Measurements from ENCODE around the gene CATSPER3. TPM values are rescaled to one million over a fixed set of nuclear protein-coding genes. Genes with fewer than 3 reads are reported as not detected.

Gene CATSPER3
- total RNA-seq, result under 1 TPM; 0.45 to 0.53 TPM

- intact Hi-C loops (cut with micrococcal nuclease), result no loop called here
- Mint-ChIP-seq H3K27ac (no peak within 1 kb of the TSS), H3K4me3 (no peak within 1 kb of the TSS), H3K36me3 (peaks cover 10% of the 10 kb centered on the region), H3K4me1 (ENCODE audit: low read depth) (peaks cover 27% of the 10 kb centered on the region), H3K9me3 (no peaks in the 10 kb centered on the region), H3K27me3 (no peaks in the 10 kb centered on the region)
- no peak for DNase-seq
- CTCF ChIA-PET, result no interaction called here
- POLR2A ChIA-PET, result no interaction called here
These were observed at the start of gene CATSPER3 for GRCh38 chr5:134967607-134968006. CATSPER3 (plus strand) TSS chr5:134967907; CDS start chr5:134967992, 85 bp downstream.

- no peaks in the 10 kb centered on the region for H3K27me3 Mint-ChIP-seq
- H3K9me3 Mint-ChIP-seq, result no peaks in the 10 kb centered on the region
- POLR2A ChIA-PET, result interaction anchor here (1.7 to 5.1 kb wide), 2 partner anchors 14 to 181 kb away, joined by 4 to 31 read pairs; partner anchors contain the start of genes CAMLG and PCBD2
- intact Hi-C loops (cut with micrococcal nuclease), result no loop called here
- peaks cover 21% of the 10 kb centered on the region for H3K36me3 Mint-ChIP-seq
- DNase-seq, result no peak
- H3K4me3 Mint-ChIP-seq, result no peak overlapping the region
- CTCF ChIA-PET, result interaction anchor here (5.3 kb wide), 1 partner anchor 14 kb away, joined by 25 read pairs; the partner anchor contains the start of gene PCBD2
- H3K4me1 Mint-ChIP-seq (ENCODE audit: low read depth), result peaks cover 31% of the 10 kb centered on the region
- no peak overlapping the region for H3K27ac Mint-ChIP-seq
These were observed 48.8 kb upstream of the CATSPER3 start for GRCh38 chr5:134918861-134919260.

DNA sequence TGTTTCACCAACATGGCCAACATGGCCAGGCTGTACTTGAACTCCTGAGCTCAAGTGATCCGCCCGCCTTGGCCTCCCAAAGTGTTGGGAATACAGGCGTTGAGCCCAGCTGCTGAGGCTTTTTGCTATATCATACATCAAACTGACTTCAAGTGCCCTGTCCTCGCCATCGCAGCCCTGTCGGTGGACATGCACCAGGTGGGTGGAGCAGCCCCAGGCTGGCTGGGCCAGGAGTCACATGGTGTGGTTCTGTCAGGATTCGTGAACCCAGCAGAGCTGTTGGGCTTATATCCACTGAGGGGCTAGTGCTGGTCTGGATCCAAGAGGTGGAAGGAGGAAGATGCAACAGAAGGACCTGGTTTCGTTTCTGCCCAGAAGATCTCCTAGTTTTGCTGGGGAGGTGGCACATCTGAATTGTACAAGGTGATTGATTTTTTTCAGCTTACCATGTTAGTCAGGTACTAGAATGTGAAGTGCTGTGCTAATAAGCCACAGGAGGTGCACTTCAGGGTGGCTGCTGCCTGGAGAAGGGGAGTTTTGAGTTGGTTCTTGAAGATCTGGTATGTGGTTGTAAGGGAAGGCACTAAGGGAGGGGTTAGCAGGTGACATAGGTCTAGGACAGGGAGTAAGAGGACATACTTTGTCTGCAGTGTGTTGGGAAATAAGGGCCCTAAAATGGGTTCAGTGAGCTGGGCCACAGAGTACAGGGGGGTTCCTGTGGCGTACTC is 46.7 kb upstream of the CATSPER3 start:
- Mint-ChIP-seq H3K27ac (peak overlapping the region; percentile 89), H3K27me3 (no peaks in the 10 kb centered on the region), H3K4me1 (ENCODE audit: low read depth) (peaks cover 31% of the 10 kb centered on the region), H3K4me3 (no peak overlapping the region), H3K9me3 (no peaks in the 10 kb centered on the region), H3K36me3 (peaks cover 18% of the 10 kb centered on the region)
- no peak for DNase-seq
- intact Hi-C loops (cut with micrococcal nuclease), result loop anchor here (1.0 to 5.0 kb wide), 5 partner anchors 16 to 456 kb away; partner anchors contain the start of gene PCBD2
- POLR2A ChIA-PET, result interaction anchor here (0.5 to 5.1 kb wide), 2 partner anchors 16 to 163 kb away, joined by 3 to 31 read pairs; partner anchors contain the start of gene PCBD2
- CTCF ChIA-PET, result interaction anchor here (0.6 to 5.3 kb wide), 4 partner anchors 14 to 800 kb away, joined by 5 to 25 read pairs (median 6); partner anchors contain the start of gene PCBD2

- CTCF ChIA-PET, result no interaction called here
- H3K4me1 Mint-ChIP-seq (ENCODE audit: low read depth), result no peaks in the 10 kb centered on the region
- intact Hi-C loops (cut with micrococcal nuclease), result no loop called here
- H3K27ac Mint-ChIP-seq, result no peak overlapping the region
- peaks cover 7% of the 10 kb centered on the region for H3K36me3 Mint-ChIP-seq
- POLR2A ChIA-PET, result no interaction called here
- no peak overlapping the region for H3K4me3 Mint-ChIP-seq
- H3K27me3 Mint-ChIP-seq, result no peaks in the 10 kb centered on the region
- H3K9me3 Mint-ChIP-seq, result no peaks in the 10 kb centered on the region
- no peak for DNase-seq
These were observed 35.2 kb upstream of the CATSPER3 start for GRCh38 chr5:134932508-134932907.

- Mint-ChIP-seq H3K27me3 (no peaks in the 10 kb centered on the region), H3K27ac (no peak overlapping the region), H3K9me3 (no peaks in the 10 kb centered on the region), H3K4me3 (no peak overlapping the region), H3K4me1 (ENCODE audit: low read depth) (no peaks in the 10 kb centered on the region), H3K36me3 (peaks cover 4% of the 10 kb centered on the region)
- ChIA-PET POLR2A (no interaction called here), CTCF (no interaction called here)
- DNase-seq, result no peak
- intact Hi-C loops (cut with micrococcal nuclease), result no loop called here
These were observed 33.5 kb upstream of the CATSPER3 start for GRCh38 chr5:134934202-134934601.

GRCh38 chr5:134935711-134936602 is 31.8 kb upstream of the CATSPER3 start:
- ChIA-PET CTCF (no interaction called here), POLR2A (no interaction called here)
- Mint-ChIP-seq H3K27me3 (no peaks in the 10 kb centered on the region), H3K4me1 (ENCODE audit: low read depth) (no peaks in the 10 kb centered on the region), H3K36me3 (peaks cover 2% of the 10 kb centered on the region), H3K9me3 (no peaks in the 10 kb centered on the region), H3K27ac (no peak overlapping the region), H3K4me3 (no peak overlapping the region)
- intact Hi-C loops (cut with micrococcal nuclease), result no loop called here
- DNase-seq, result no peak

- Mint-ChIP-seq H3K9me3 (no peaks in the 10 kb centered on the region), H3K4me3 (no peak overlapping the region), H3K4me1 (ENCODE audit: low read depth) (no peaks in the 10 kb centered on the region), H3K27me3 (no peaks in the 10 kb centered on the region), H3K36me3 (peaks cover 4% of the 10 kb centered on the region), H3K27ac (no peak overlapping the region)
- intact Hi-C loops (cut with micrococcal nuclease), result no loop called here
- ChIA-PET POLR2A (no interaction called here), CTCF (no interaction called here)
- DNase-seq, result no peak
These were observed 30.2 kb upstream of the CATSPER3 start for GRCh38 chr5:134937526-134937925.

GRCh38 chr5:134938030-134938429 is 29.7 kb upstream of the CATSPER3 start:
- Mint-ChIP-seq H3K27me3 (no peaks in the 10 kb centered on the region), H3K4me3 (no peak overlapping the region), H3K36me3 (peaks cover 4% of the 10 kb centered on the region), H3K4me1 (ENCODE audit: low read depth) (no peaks in the 10 kb centered on the region), H3K9me3 (no peaks in the 10 kb centered on the region), H3K27ac (no peak overlapping the region)
- ChIA-PET CTCF (no interaction called here), POLR2A (no interaction called here)
- intact Hi-C loops (cut with micrococcal nuclease), result no loop called here
- no peak for DNase-seq

- Mint-ChIP-seq H3K4me3 (no peak overlapping the region), H3K27ac (no peak overlapping the region), H3K36me3 (peaks cover 2% of the 10 kb centered on the region), H3K4me1 (ENCODE audit: low read depth) (no peaks in the 10 kb centered on the region), H3K27me3 (no peaks in the 10 kb centered on the region), H3K9me3 (no peaks in the 10 kb centered on the region)
- ChIA-PET POLR2A (no interaction called here), CTCF (no interaction called here)
- intact Hi-C loops (cut with micrococcal nuclease), result no loop called here
- no peak for DNase-seq
These were observed 28.2 kb upstream of the CATSPER3 start for GRCh38 chr5:134939500-134939899.

- Mint-ChIP-seq H3K27ac (no peak overlapping the region), H3K36me3 (peaks cover 2% of the 10 kb centered on the region), H3K4me3 (no peak overlapping the region), H3K27me3 (no peaks in the 10 kb centered on the region), H3K4me1 (ENCODE audit: low read depth) (no peaks in the 10 kb centered on the region), H3K9me3 (no peaks in the 10 kb centered on the region)
- DNase-seq, result no peak
- POLR2A ChIA-PET, result no interaction called here
- intact Hi-C loops (cut with micrococcal nuclease), result no loop called here
- CTCF ChIA-PET, result no interaction called here
These were observed 24.2 kb upstream of the CATSPER3 start for GRCh38 chr5:134943547-134943946.

- DNase-seq, result no peak
- ChIA-PET CTCF (no interaction called here), POLR2A (no interaction called here)
- Mint-ChIP-seq H3K4me1 (ENCODE audit: low read depth) (no peaks in the 10 kb centered on the region), H3K27me3 (no peaks in the 10 kb centered on the region), H3K4me3 (no peak overlapping the region), H3K27ac (no peak overlapping the region), H3K9me3 (no peaks in the 10 kb centered on the region), H3K36me3 (peaks cover 2% of the 10 kb centered on the region)
- intact Hi-C loops (cut with micrococcal nuclease), result no loop called here
These were observed 23.1 kb upstream of the CATSPER3 start for GRCh38 chr5:134944630-134945029.

- Mint-ChIP-seq H3K4me3 (no peak overlapping the region), H3K9me3 (no peaks in the 10 kb centered on the region), H3K27ac (no peak overlapping the region), H3K27me3 (no peaks in the 10 kb centered on the region), H3K4me1 (ENCODE audit: low read depth) (no peaks in the 10 kb centered on the region), H3K36me3 (peaks cover 2% of the 10 kb centered on the region)
- POLR2A ChIA-PET, result no interaction called here
- intact Hi-C loops (cut with micrococcal nuclease), result no loop called here
- CTCF ChIA-PET, result no interaction called here
- no peak for DNase-seq
These were observed 22.7 kb upstream of the CATSPER3 start for GRCh38 chr5:134945041-134945440.

All from activated CD4-positive, alpha-beta memory T cell treated with anti-CD3 and anti-CD28 coated beads for 36 hours (primary cell).